ENCODE results near the gene TSPYL4.

TSPYL4 gene

DNA sequence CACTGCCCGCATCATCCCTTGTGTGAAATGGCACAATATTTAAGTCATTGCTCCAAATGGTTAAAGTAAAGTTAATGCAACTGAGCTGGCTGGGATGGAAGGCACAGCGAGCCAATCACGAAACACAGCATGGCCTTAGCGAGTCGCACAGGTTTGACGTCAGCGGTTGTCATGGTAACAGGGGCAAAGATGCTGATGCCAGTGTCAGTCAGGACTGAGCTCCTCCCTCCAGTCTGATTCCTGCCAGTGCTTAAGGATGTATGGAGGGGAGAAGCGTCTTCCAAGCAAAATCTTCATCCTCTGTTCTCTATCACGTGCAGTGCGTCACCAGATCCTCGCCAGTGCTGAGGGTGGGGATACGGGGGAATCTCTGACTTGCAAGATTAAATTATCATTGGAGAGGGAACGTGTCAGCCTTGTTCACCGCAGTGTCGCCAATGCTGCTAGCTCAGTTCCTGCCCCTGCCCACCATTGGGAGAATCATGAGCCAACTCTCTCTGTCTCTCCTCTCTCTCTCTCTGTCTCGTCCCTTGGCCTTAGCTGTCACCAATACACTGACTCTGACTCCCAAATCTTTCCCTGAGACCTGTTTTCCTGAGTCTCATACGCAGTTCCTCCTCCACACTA is 24.5 kb downstream of the TSPYL4 start:
- DNase-seq (ENCODE audit: low read depth, low spot score) = peak; percentile 81

DNA sequence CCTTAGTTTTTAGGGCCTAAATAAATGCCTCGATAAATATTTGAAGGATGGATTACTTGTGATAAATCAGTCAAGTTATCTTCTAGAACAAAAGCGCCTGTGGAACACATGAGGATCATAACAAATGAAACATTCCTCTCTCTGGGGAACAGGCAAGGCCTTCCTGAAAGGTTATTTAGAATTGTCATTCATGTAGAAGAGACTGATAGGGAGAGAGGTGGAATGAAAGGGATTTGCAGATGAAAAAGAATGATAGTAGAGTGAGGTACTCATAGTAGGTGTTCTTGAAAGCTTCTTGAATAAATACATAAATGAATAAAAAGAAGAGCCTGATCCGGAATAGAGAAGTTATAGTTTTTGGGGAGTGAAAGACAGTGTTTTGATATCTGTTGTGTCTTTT is 30.5 kb downstream of the TSPYL4 start:
- no peak for DNase-seq (ENCODE audit: low read depth, low spot score)

- no peak for DNase-seq (ENCODE audit: low read depth, low spot score)
Measured at GRCh38 chr6:116221911-116222310, 32.0 kb downstream of the TSPYL4 start.

- DNase-seq (ENCODE audit: low read depth, low spot score) = no peak
Measured at GRCh38 chr6:116221067-116221466, 32.8 kb downstream of the TSPYL4 start.

DNA sequence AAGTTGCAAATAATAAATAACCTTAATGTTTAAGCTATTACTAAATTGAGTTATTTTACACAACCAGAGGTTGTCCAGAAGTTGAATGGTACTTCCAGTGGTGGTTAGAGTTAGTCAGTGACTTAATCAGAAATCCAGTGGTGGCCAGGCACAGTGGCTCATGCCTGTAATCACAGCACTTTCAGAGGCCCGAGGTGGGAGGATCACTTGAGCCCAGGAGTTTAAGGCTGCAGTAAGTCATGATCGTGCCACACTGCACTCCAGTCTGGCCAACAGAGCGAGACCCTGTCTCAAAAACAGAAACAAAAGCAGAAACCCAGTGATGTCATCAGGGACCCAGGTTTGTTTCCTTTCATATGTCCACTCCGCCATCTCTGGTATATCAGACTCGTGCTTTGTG is 35.0 kb downstream of the TSPYL4 start:
- no peak for DNase-seq (ENCODE audit: low read depth, low spot score)

- no peak for DNase-seq (ENCODE audit: low read depth, low spot score)
Measured at GRCh38 chr6:116218172-116218633, 35.7 kb downstream of the TSPYL4 start.

GRCh38 chr6:116217069-116217468 is 36.8 kb downstream of the TSPYL4 start:
- no peak for DNase-seq (ENCODE audit: low read depth, low spot score)

- no peak for DNase-seq (ENCODE audit: low read depth, low spot score)
Measured at GRCh38 chr6:116215414-116215813, 38.5 kb downstream of the TSPYL4 start.

- DNase-seq (ENCODE audit: low read depth, low spot score) = no peak
Measured at GRCh38 chr6:116214681-116215080, 39.2 kb downstream of the TSPYL4 start.

GRCh38 chr6:116210750-116211425 is 43.0 kb downstream of the TSPYL4 start:
- DNase-seq (ENCODE audit: low read depth, low spot score) = no peak

DNA sequence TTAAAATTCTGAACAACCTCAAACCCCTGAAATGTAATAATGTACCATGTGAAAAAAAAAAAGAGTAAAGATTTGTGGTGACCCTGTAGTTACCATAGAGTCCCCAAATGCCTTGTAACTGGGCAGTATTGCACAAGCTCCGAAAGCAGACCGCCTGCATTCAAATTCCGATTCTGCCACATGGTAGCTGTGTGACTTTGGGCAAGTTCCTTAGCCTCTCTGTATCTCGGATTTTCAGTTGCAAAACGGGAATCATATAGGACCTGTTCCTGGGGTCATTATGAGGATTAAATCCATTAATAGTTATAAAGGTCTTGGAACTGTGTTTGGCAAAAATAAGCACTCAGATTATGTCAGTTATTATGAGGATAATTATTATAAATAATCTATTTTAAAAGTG is 43.6 kb downstream of the TSPYL4 start:
- DNase-seq (ENCODE audit: low read depth, low spot score) = no peak

GRCh38 chr6:116208056-116208785 is 45.7 kb downstream of the TSPYL4 start:
- no peak for DNase-seq (ENCODE audit: low read depth, low spot score)

- DNase-seq (ENCODE audit: low read depth, low spot score) = no peak
Measured at GRCh38 chr6:116206231-116206903, 47.5 kb downstream of the TSPYL4 start.

GRCh38 chr6:116205281-116205680 is 48.6 kb downstream of the TSPYL4 start:
- no peak for DNase-seq (ENCODE audit: low read depth, low spot score)

GRCh38 chr6:116201538-116201937 is 52.3 kb downstream of the TSPYL4 start:
- no peak for DNase-seq (ENCODE audit: low read depth, low spot score)

DNA sequence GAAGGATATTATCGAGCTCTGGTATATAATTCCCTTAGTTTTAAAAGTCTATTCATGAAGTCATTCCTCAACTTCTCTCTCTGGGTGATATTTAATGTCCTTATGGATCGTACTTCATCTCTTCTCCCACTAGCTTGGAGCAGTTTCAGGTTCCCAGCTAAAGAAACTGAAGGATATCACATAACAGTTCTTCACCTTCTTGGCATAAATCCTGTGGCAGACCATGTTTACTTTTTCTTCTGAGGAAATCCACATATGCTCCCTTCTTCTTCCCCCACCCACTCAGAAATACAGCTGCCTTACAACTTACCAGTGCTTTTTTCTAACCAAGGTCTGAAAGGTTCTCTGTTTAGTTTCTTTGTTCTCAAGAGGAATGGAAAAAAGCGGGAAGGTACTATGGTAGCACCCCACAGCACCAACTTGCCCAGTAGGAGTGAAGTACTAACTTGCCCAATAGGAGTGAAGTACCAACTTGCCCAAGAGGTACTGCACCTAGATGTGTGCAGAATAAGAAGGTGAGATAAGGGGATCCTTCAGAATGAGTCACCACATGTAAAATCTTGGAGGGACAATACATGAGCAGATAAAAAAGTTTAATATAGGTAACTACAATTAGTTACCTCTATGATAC is 53.1 kb downstream of the TSPYL4 start:
- DNase-seq (ENCODE audit: low read depth, low spot score) = no peak
